ENCODE measurements around the gene HAGHL. TPM values are rescaled to one million over a fixed set of nuclear protein-coding genes. Genes with fewer than 3 reads are reported as not detected.
"Not testable (repeated sequence)": the region's sequence is repeated elsewhere in the genome, so short reads cannot be mapped to it uniquely, and the experiment has no call there.

Gene HAGHL
- total RNA-seq, 1 experiment from 2014 or later = 2.5 TPM

DNA sequence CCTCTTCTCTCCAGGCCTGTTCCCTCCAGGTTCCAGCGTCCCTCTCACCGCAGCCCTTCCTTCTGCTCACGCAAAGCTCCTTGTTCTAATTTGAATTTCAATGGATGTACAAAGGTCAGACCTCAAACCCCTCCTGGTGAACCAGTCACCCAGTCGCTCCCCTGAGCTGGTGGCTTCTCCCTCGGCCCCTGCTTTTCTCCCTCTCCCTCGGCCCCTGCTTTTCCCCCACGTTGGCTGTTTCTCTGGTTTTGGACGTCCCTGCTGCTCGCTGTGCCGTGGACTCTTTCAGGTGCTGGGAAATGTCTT is 25.1 kb downstream of the HAGHL start:
- Histone ChIP-seq H3K9me3 (ENCODE audit: low read depth, low read length, poor library complexity, severe bottlenecking) (no peaks in the 10 kb centered on the region), H3K4me1 (ENCODE audit: insufficient read depth, low read length, poor library complexity, severe bottlenecking) (no peaks in the 10 kb centered on the region), H3K27me3 (replicated peaks; ENCODE audit: insufficient read depth, low read depth, low read length, poor library complexity) (no peaks in the 10 kb centered on the region), H3K36me3 (ENCODE audit: insufficient read depth, low read length, poor library complexity, severe bottlenecking) (no peaks in the 10 kb centered on the region), H3K4me3 (ENCODE audit: low read depth, low read length, poor library complexity, severe bottlenecking) (no peak overlapping the region), H3K27ac (ENCODE audit: low read depth, low read length, poor library complexity, severe bottlenecking) (no peak overlapping the region)
- no TSS peak for BruUV-seq (replicated peaks)
- intact Hi-C loops (cut with micrococcal nuclease; ENCODE audit: unreplicated experiment) = no loop called here
- CTCF ChIA-PET = no interaction called here
- TF ChIP-seq CTCF (conservative IDR thresholded peaks at IDR 0.05; ENCODE audit: low read depth, low read length) = no peak
- no peak for DNase-seq (ENCODE audit: low spot score)
- POLR2A ChIA-PET (ENCODE audit: low non-redundant PET) = no interaction called here

DNA sequence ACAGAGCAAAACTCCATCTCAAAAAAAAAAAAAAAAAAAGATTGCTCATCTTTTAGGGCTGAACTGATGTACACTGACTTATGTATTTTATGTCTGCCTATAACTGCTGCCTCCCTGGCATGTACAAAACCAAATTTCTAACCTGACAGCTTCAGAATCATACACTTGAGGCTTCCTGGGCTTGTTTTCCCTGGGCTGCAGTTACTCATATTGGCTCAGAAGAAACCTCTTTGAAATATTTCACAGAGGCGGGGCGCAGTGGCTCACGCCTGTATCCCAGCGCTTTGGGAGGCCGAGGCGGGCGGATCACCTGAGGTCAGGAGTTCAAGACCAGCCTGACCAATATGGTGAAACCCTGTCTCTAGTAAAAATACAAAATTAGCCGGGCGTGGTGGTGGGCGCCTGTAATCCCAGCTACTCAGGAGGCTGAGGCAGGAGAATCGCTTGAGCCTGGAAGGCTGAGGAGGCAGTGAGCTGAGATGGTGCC is 27.3 kb downstream of the HAGHL start:
- POLR2A ChIA-PET (ENCODE audit: low non-redundant PET) = not testable (repeated sequence)

DNA sequence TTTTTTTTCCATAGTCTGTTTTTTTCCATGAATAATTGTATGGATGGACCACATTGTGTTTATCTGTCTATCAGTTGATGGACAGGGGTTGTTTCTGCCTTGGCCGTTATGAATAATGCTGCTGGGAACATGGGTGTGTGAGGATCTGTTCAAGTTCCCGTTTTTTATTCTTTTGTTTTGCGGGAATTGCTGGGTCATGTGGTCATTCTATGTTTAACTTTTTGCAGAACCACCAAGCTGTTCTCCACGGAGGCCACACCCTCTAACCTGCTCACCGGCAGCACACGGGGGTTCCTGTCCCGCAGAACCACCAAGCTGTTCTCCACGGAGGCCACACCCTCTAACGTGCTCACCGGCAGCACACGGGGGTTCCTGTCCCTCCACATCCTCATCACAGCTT is 27.8 kb downstream of the HAGHL start:
- CTCF ChIA-PET = no interaction called here
- H3K27me3 ChIP-seq (replicated peaks; ENCODE audit: insufficient read depth, low read depth, low read length, poor library complexity) = no peaks in the 10 kb centered on the region
- H3K4me3 ChIP-seq (ENCODE audit: low read depth, low read length, poor library complexity, severe bottlenecking) = no peak overlapping the region
- no peaks in the 10 kb centered on the region for H3K4me1 ChIP-seq (ENCODE audit: insufficient read depth, low read length, poor library complexity, severe bottlenecking)
- no peaks in the 10 kb centered on the region for H3K9me3 ChIP-seq (ENCODE audit: low read depth, low read length, poor library complexity, severe bottlenecking)
- BruUV-seq (replicated peaks) = no TSS peak
- H3K36me3 ChIP-seq (ENCODE audit: insufficient read depth, low read length, poor library complexity, severe bottlenecking) = no peaks in the 10 kb centered on the region
- H3K27ac ChIP-seq (ENCODE audit: low read depth, low read length, poor library complexity, severe bottlenecking) = no peak overlapping the region
- POLR2A ChIA-PET (ENCODE audit: low non-redundant PET) = no interaction called here
- intact Hi-C loops (cut with micrococcal nuclease; ENCODE audit: unreplicated experiment) = no loop called here
- TF ChIP-seq EZH2 (IDR thresholded peaks at IDR 0.05; ENCODE audit: borderline replicate concordance, low read depth, low read length, poor library complexity, severe bottlenecking) (no peak), CTCF (conservative IDR thresholded peaks at IDR 0.05; ENCODE audit: low read depth, low read length) (no peak)
- no peak for DNase-seq (ENCODE audit: low spot score)

More for the DNA sequence above, 27.3 kb downstream of the HAGHL start:
- BruUV-seq (replicated peaks); DNase-seq (ENCODE audit: low spot score); H3K9me3 ChIP-seq (ENCODE audit: low read depth, low read length, poor library complexity, severe bottlenecking); H3K4me1 ChIP-seq (ENCODE audit: insufficient read depth, low read length, poor library complexity, severe bottlenecking); H3K4me3 ChIP-seq (ENCODE audit: low read depth, low read length, poor library complexity, severe bottlenecking); intact Hi-C loops (cut with micrococcal nuclease; ENCODE audit: unreplicated experiment); CTCF ChIA-PET; H3K36me3 ChIP-seq (ENCODE audit: insufficient read depth, low read length, poor library complexity, severe bottlenecking); H3K27me3 ChIP-seq (replicated peaks; ENCODE audit: insufficient read depth, low read depth, low read length, poor library complexity); H3K27ac ChIP-seq (ENCODE audit: low read depth, low read length, poor library complexity, severe bottlenecking): not testable (repeated sequence)

DNA sequence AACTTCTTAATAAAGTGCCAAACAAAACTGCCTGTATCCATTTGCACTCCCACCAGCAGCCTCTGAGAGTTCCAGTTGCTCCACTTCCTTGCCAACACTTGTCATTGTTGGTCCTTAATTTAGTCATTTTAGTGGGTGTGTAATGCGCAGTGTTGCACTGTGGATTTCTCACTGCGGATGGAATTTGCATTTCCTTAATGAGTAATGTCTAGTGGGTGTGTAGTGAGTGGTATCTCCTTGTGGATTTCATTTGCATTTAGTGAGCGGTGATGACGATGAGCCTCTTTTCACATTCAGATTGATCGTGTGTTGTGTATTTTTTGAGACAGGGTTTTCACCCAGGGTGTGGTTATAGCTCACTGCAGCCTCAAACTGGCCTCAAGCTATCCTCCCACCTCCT is 29.5 kb downstream of the HAGHL start:
- no TSS peak for BruUV-seq (replicated peaks)
- TF ChIP-seq CTCF (conservative IDR thresholded peaks at IDR 0.05; ENCODE audit: low read depth, low read length) = no peak
- no peak for TF ChIP-seq EZH2 (IDR thresholded peaks at IDR 0.05; ENCODE audit: borderline replicate concordance, low read depth, low read length, poor library complexity, severe bottlenecking)
- Histone ChIP-seq H3K27me3 (replicated peaks; ENCODE audit: insufficient read depth, low read depth, low read length, poor library complexity) (no peaks in the 10 kb centered on the region), H3K9me3 (ENCODE audit: low read depth, low read length, poor library complexity, severe bottlenecking) (no peaks in the 10 kb centered on the region), H3K36me3 (ENCODE audit: insufficient read depth, low read length, poor library complexity, severe bottlenecking) (no peaks in the 10 kb centered on the region), H3K4me1 (ENCODE audit: insufficient read depth, low read length, poor library complexity, severe bottlenecking) (no peaks in the 10 kb centered on the region), H3K27ac (ENCODE audit: low read depth, low read length, poor library complexity, severe bottlenecking) (no peak overlapping the region), H3K4me3 (ENCODE audit: low read depth, low read length, poor library complexity, severe bottlenecking) (no peak overlapping the region)
- POLR2A ChIA-PET (ENCODE audit: low non-redundant PET) = no interaction called here
- CTCF ChIA-PET = no interaction called here
- intact Hi-C loops (cut with micrococcal nuclease; ENCODE audit: unreplicated experiment) = no loop called here
- no peak for DNase-seq (ENCODE audit: low spot score)

All from A673 (cell line).